ENCODE results near the gene GABBR2.

The GABBR2 gene

DNA sequence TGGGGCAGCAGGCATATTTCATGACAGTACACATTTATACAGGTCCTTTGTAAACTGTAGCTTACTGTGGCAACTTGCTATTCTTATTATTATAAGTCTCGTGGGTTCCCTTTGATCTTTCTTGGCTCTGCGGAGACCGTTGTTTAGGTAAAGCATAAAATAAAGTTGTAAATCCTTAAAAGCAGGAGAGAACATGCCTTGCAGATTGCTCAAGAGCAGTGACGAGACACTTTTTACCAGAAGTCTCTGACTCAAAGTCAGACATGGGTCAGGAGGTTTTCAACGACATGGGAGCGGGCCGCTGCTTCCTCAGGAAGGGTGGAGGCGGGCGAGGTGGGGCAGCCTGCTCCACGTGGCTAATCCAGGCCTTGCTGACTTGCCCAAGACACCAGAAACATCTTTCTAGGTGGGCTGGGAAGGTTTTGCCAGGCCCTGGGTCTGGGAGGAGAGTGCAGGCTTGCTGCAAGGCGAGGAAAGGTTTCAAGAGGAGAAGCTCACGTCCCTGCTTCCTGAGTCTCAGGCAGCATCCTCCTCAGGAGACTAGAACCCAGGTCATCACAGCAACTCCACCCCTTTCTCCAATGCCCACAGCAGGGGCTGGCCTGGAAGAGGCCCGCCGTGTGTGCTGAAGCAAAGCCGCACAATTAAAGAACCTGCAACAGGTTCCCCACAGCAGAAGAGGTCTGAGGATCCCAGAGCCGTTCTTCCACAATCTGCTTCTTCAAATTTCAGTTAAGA, 459.8 kb downstream of the GABBR2 start:
- peaks cover 84% of the 10 kb centered on the region for H3K4me1 ChIP-seq (ENCODE audit: insufficient read depth, poor library complexity, severe bottlenecking)
- H3K27me3 ChIP-seq (ENCODE audit: insufficient read depth, poor library complexity, severe bottlenecking) = no peaks in the 10 kb centered on the region
- peak overlapping the region; percentile 94 for H3K27ac ChIP-seq (ENCODE audit: poor library complexity, severe bottlenecking)
- ATAC-seq (ENCODE audit: low read depth) (peak; percentile 74), DNase-seq (ENCODE audit: low spot score) (peak; percentile 94)
- H3K36me3 ChIP-seq (ENCODE audit: low read depth) = peaks cover 93% of the 10 kb centered on the region
- H3K4me3 ChIP-seq (ENCODE audit: severe bottlenecking) = no peak overlapping the region
- H3K9me3 ChIP-seq (ENCODE audit: severe bottlenecking) = no peaks in the 10 kb centered on the region
- TF ChIP-seq, protein P1, sequence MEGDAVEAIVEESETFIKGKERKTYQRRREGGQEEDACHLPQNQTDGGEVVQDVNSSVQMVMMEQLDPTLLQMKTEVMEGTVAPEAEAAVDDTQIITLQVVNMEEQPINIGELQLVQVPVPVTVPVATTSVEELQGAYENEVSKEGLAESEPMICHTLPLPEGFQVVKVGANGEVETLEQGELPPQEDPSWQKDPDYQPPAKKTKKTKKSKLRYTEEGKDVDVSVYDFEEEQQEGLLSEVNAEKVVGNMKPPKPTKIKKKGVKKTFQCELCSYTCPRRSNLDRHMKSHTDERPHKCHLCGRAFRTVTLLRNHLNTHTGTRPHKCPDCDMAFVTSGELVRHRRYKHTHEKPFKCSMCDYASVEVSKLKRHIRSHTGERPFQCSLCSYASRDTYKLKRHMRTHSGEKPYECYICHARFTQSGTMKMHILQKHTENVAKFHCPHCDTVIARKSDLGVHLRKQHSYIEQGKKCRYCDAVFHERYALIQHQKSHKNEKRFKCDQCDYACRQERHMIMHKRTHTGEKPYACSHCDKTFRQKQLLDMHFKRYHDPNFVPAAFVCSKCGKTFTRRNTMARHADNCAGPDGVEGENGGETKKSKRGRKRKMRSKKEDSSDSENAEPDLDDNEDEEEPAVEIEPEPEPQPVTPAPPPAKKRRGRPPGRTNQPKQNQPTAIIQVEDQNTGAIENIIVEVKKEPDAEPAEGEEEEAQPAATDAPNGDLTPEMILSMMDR (IDR thresholded peaks at IDR 0.05; ENCODE audit: poor library complexity, severe bottlenecking) = no peak

DNA sequence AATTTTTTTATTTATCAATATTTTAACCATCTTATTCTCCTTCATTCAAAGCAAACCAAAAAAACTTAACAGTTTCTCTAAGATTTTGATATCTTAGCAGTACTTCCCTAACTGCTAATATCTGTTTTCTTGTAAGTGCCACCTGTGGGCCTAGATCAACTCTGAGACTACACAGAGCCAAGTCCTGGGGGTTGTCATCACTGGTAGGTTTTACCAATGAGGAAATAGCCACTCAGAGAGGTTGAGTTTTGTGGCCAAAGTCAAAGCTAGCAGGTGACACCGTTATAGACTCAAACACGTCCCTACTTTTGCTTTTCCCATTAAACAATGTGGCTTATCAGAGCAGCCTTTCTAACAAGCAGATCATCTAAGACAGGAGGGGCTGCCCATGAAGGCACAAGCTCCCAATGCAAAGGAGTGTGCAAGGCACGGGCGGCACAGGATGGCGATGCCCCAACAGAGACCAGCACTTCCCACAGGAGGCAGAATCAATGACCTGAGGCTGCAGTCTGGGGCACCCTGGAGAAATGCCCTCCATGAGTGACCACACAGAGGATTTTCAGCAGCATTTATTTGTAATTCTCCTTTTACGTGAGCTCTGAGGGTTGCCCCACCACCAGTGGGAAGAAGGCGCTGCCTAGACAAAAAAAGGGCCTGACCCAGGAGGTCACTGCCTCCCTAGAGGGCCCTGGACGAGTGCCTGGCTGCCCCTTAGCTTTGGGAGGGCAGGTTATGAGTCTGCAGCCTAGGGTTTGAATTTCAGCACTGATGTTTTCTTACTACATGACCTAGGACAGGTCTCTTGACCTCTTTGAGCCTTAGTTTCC, 460.7 kb downstream of the GABBR2 start:
- TF ChIP-seq, protein P1 (IDR thresholded peaks at IDR 0.05; ENCODE audit: poor library complexity, severe bottlenecking) = no peak
- peaks cover 94% of the 10 kb centered on the region for H3K36me3 ChIP-seq (ENCODE audit: low read depth)
- peaks cover 83% of the 10 kb centered on the region for H3K4me1 ChIP-seq (ENCODE audit: insufficient read depth, poor library complexity, severe bottlenecking)
- H3K4me3 ChIP-seq (ENCODE audit: severe bottlenecking) = no peak overlapping the region
- ATAC-seq (ENCODE audit: low read depth) = no peak
- peak overlapping the region; percentile 94 for H3K27ac ChIP-seq (ENCODE audit: poor library complexity, severe bottlenecking)
- H3K9me3 ChIP-seq (ENCODE audit: severe bottlenecking) = no peaks in the 10 kb centered on the region
- no peaks in the 10 kb centered on the region for H3K27me3 ChIP-seq (ENCODE audit: insufficient read depth, poor library complexity, severe bottlenecking)
- no peak for DNase-seq (ENCODE audit: low spot score)

DNA sequence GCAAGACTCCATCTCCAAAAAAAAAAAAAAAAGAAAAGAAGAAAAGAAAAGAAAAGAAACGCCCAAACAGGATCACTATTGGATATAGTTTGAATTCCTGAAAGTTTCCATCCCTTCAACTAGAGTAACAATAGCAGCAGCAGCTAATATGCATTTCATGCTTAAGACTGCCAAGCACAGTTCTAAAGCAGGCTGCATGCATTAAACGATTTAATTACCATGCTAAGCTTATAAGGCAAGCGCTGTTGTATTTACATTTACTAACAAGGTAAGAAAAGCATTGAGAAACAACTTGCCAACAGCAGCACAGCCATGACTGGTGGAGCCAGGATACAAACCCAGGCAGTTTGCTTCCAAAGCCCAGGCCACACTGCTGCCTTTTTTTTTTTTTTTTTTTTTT, 466.3 kb downstream of the GABBR2 start:
- no peak overlapping the region for H3K27ac ChIP-seq (ENCODE audit: poor library complexity, severe bottlenecking)
- no peaks in the 10 kb centered on the region for H3K27me3 ChIP-seq (ENCODE audit: insufficient read depth, poor library complexity, severe bottlenecking)
- TF ChIP-seq, protein P1 (IDR thresholded peaks at IDR 0.05; ENCODE audit: poor library complexity, severe bottlenecking) = no peak
- H3K4me3 ChIP-seq (ENCODE audit: severe bottlenecking) = no peak overlapping the region
- no peak for ATAC-seq (ENCODE audit: low read depth)
- no peak for DNase-seq (ENCODE audit: low spot score)
- H3K36me3 ChIP-seq (ENCODE audit: low read depth) = peaks cover 97% of the 10 kb centered on the region
- no peaks in the 10 kb centered on the region for H3K9me3 ChIP-seq (ENCODE audit: severe bottlenecking)
- peaks cover 33% of the 10 kb centered on the region for H3K4me1 ChIP-seq (ENCODE audit: insufficient read depth, poor library complexity, severe bottlenecking)

DNA sequence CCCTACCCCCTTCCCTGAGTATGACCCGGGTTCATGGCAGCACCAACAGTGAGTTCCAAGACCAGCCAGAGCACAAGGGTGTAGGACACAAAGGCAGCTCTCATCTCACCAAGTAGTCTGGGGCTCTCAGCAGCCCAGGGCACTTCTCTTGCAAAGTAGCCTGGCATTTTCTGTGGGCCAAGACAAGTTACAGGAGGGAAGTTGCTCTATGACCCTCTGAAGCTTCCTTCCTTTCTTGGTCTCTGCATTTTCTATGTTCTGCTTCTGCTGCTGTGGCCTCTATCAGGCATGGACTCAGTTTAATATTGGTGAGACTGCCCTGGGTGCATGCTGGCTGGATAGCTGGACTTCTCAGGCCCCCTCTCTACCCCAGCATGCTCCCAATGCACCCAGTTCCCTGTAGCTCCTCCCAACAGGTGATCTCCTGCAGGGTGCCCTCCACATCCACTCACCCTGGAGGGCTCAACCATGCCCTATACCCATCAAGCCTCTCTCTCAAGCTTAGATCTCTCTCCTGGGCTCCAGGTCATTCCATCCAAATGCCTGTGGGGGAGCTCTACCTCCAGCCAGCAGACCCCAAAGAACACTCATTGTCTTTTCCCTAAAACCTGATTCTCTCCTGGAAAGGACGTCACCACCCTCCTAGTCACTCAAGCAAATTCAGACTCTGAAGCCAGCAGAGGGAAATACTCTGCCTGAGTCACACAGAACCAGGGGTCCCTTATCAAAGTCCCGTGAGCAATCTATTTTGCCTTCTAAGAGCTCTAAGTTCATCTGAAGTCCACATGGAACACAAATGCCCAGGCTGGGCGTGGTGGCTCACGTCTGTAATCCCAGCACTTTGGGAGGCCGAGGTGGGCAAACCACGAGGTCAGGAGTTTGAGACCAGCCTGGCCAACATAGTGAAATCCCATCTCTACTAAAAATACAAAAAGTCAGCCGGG, 467.1 kb downstream of the GABBR2 start:
- ATAC-seq (ENCODE audit: low read depth) = no peak; the same call in 2 of the 3 replicates
- Histone ChIP-seq H3K27ac (ENCODE audit: poor library complexity, severe bottlenecking) (peak overlapping the region; percentile 0), H3K4me3 (ENCODE audit: severe bottlenecking) (no peak overlapping the region), H3K4me1 (ENCODE audit: insufficient read depth, poor library complexity, severe bottlenecking) (peaks cover 31% of the 10 kb centered on the region), H3K9me3 (ENCODE audit: severe bottlenecking) (no peaks in the 10 kb centered on the region), H3K27me3 (ENCODE audit: insufficient read depth, poor library complexity, severe bottlenecking) (no peaks in the 10 kb centered on the region), H3K36me3 (ENCODE audit: low read depth) (peaks cover 97% of the 10 kb centered on the region)
- TF ChIP-seq, protein P1 (IDR thresholded peaks at IDR 0.05; ENCODE audit: poor library complexity, severe bottlenecking) = no peak
- no peak for DNase-seq (ENCODE audit: low spot score)
